Effector CD8-positive, alpha-beta T cell (primary cell): Measurements from ENCODE around the gene DHFR2.
"Not testable (repeated sequence)": the region's sequence is repeated elsewhere in the genome, so short reads cannot be mapped to it uniquely, and the experiment has no call there.

Source experiments
- DNase-seq: peaks from one replicate; lab custom pipeline; 2025; lab: John Stamatoyannopoulos, UW

Gene DHFR2

GRCh38 chr3:94065819-94066480, 3.2 kb upstream of the DHFR2 start:
- no peak for DNase-seq

- DNase-seq = no peak
These were observed 2.4 kb upstream of the DHFR2 start for GRCh38 chr3:94065122-94065521.

GRCh38 chr3:94064243-94064860, 1.6 kb upstream of the DHFR2 start:
- DNase-seq = no peak

- DNase-seq = no peak
These were observed 892 bp upstream of the DHFR2 start for GRCh38 chr3:94063496-94064119.

- no peak for DNase-seq
These were observed 1.4 kb downstream of the DHFR2 start for GRCh38 chr3:94061297-94061696.

- DNase-seq = no peak
These were observed 12.2 kb downstream of the DHFR2 start for GRCh38 chr3:94050546-94050945.

GRCh38 chr3:94049267-94049666, 13.4 kb downstream of the DHFR2 start:
- no peak for DNase-seq

GRCh38 chr3:94046533-94046932, 16.2 kb downstream of the DHFR2 start:
- no peak for DNase-seq

GRCh38 chr3:94044100-94044936, 18.4 kb downstream of the DHFR2 start:
- not testable (repeated sequence) for DNase-seq

- no peak for DNase-seq
These were observed 19.4 kb downstream of the DHFR2 start for GRCh38 chr3:94043285-94043684.

GRCh38 chr3:94036909-94037507, 25.7 kb downstream of the DHFR2 start:
- DNase-seq = no peak

GRCh38 chr3:94028093-94028837, 34.5 kb downstream of the DHFR2 start, which contains the start of gene STX19:
TSS of gene STX19 (minus strand) at chr3:94028597. CDS start at chr3:94015269, 13,328 bp downstream.
- DNase-seq = no peak

GRCh38 chr3:94026623-94027022, 36.1 kb downstream of the DHFR2 start:
- no peak for DNase-seq

GRCh38 chr3:94024385-94024784, 38.3 kb downstream of the DHFR2 start:
- DNase-seq = no peak

GRCh38 chr3:94020293-94020692, 42.4 kb downstream of the DHFR2 start:
- no peak for DNase-seq

GRCh38 chr3:94019659-94020058, 43.1 kb downstream of the DHFR2 start:
- no peak for DNase-seq

GRCh38 chr3:94015025-94015424, 47.7 kb downstream of the DHFR2 start:
- DNase-seq = no peak

- DNase-seq = no peak
These were observed 50.5 kb downstream of the DHFR2 start for GRCh38 chr3:94012185-94012584.

GRCh38 chr3:94011233-94011711, 51.4 kb downstream of the DHFR2 start:
- DNase-seq = no peak

- no peak for DNase-seq
These were observed 53.1 kb downstream of the DHFR2 start for GRCh38 chr3:94009608-94010007.

GRCh38 chr3:94008253-94008652, 54.5 kb downstream of the DHFR2 start:
- no peak for DNase-seq
